Right lobe of liver (tissue), 6 donors: Measurements from ENCODE around the gene RBFOX1. TPM values are rescaled to one million over a fixed set of nuclear protein-coding genes. Genes with fewer than 3 reads are reported as not detected.

Source experiments
- ATAC-seq, 4 donors: fragments of 200-7000 bp; cut with Tn5 transposase; one replicate each; pipeline ENCODE4 v1.9.1; 2020; ENCODE audit warnings: mild to moderate bottlenecking in 4 of 4, moderate library complexity in 4 of 4
- DNase-seq, 3 donors: peaks; one replicate each; pipeline ENCODE4 v3.0.0-alpha.2; 2020
- H3K27ac ChIP-seq, 3 donors: fragments of 200-600 bp; one replicate each; pipeline ENCODE4 v1.8.0; 2022
- H3K27me3 ChIP-seq, 2 donors: fragments of 200-600 bp; one replicate each; pipeline ENCODE4 v1.8.0; 2022
- H3K36me3 ChIP-seq, 4 donors: fragments of 200-600 bp; sonication (generic) in 1 of 4; one replicate each; pipeline versions ENCODE4 v1.5.1 to v1.8.0; 2017 to 2022; ENCODE audit warnings: control low read depth in 1 of 4
- H3K4me1 ChIP-seq, 4 donors: fragments of 200-600 bp; sonication (generic) in 1 of 4; one replicate each; pipeline versions ENCODE4 v1.5.1 to v1.8.0; 2017 to 2022; ENCODE audit warnings: control low read depth in 1 of 4
- H3K4me3 ChIP-seq, 3 donors: fragments of 200-600 bp; one replicate each; pipeline ENCODE4 v1.8.0; 2022
- H3K9me3 ChIP-seq, 4 donors: fragments of 200-600 bp; sonication (generic) in 1 of 4; one replicate each; pipeline versions ENCODE4 v1.5.1 to v1.8.0; 2017 to 2022; ENCODE audit warnings: control low read depth in 1 of 4
- CTCF ChIP-seq, 4 donors: fragments of 200-600 bp in 3 of 4; fragments of 450-650 bp in 1 of 4; IDR thresholded peaks; one replicate each; pipeline versions ENCODE4 v1.5.1 to v1.8.0; 2016 to 2022; ENCODE audit warnings: antibody characterized with exemption in 4 of 4, mild to moderate bottlenecking in 2 of 4
- POLR2A ChIP-seq: fragments of 450-650 bp; IDR thresholded peaks from one replicate; pipeline ENCODE4 v1.6.1; 2017; ENCODE audit warnings: antibody characterized with exemption, mild to moderate bottlenecking
- WGBS: methylation state at CpG from one replicate; pipeline ENCODE4 v1.1.6; 2018; ENCODE audit warnings: low coverage, low lambda C conversion rate; ENCODE audit not compliant: insufficient coverage; ENCODE audit errors: missing lambda C conversion rate; 5-methylcytosine and 5-hydroxymethylcytosine counted together
- intact Hi-C, 2 donors: fragments of 100-400 bp; cut with DNase I; formaldehyde crosslinking; loops; one replicate each; pipeline versions ENCODE4 v1.11.2 to v1.14.1; 2022
- total RNA-seq, 6 experiments: library from RNA; depleted of rRNA in 2 of 6; stranded (reverse); fragments of >200 nt in 2 of 6; fragmentation: NEBNext Ultra II Directional in 3 of 6; extraction: Animal tissue kit (Norgen Biotek cat#: 25700) in 3 of 6; gene quantifications; one replicate each; pipeline versions ENCODE4 v1.1.0 to v1.2.4, GENCODE V29; 2016 to 2023
- donor health status: DM: no; HTN: yes; CAD: no.
- donor health status: DM: no; HTN: no; CAD: no.
- donor health status: DM: no; HTN: no; CAD: no.
- donor health status: DM: no; HTN: yes; CAD: no.
- donor health status: DM: no; HTN: yes; CAD: no.

Gene RBFOX1
- total RNA-seq, 6 experiments from 2014 or later, result 0.19 TPM; not detected in 5

GRCh38 chr16:7566360-7566759 lies 233.7 kb downstream of the RBFOX1 start:
- no peaks in the 10 kb centered on the region for H3K36me3 ChIP-seq
- DNase-seq, result no peak
- no peak for ATAC-seq

GRCh38 chr16:7571366-7571765 lies 238.7 kb downstream of the RBFOX1 start:
- 58% methylated on average over 5 of the region's 10 CpGs for WGBS
- Histone ChIP-seq H3K36me3 (no peaks in the 10 kb centered on the region), H3K27me3 (no peaks in the 10 kb centered on the region), H3K4me1 (no peaks in the 10 kb centered on the region), H3K4me3 (no peak overlapping the region), H3K9me3 (no peaks in the 10 kb centered on the region), H3K27ac (no peak overlapping the region)
- DNase-seq, result no peak
- intact Hi-C loops, result no loop called here
- TF ChIP-seq CTCF (IDR thresholded peaks at IDR 0.05) (no peak), POLR2A (no peak)
- no peak for ATAC-seq

More at GRCh38 chr16:7566360-7566759, 233.7 kb downstream of the RBFOX1 start:
- intact Hi-C loops, result no loop called here
- Histone ChIP-seq H3K27ac (no peak overlapping the region), H3K4me1 (no peaks in the 10 kb centered on the region), H3K4me3 (no peak overlapping the region), H3K9me3 (no peaks in the 10 kb centered on the region), H3K27me3 (no peaks in the 10 kb centered on the region)
- WGBS, result 66% methylated on average over 8 of the region's 9 CpGs
- TF ChIP-seq POLR2A, result no peak
- TF ChIP-seq CTCF (IDR thresholded peaks at IDR 0.05), result no peak

GRCh38 chr16:7577588-7577987 lies 244.9 kb downstream of the RBFOX1 start:
- ATAC-seq (no peak), DNase-seq (no peak)
- Histone ChIP-seq H3K4me1 (no peaks in the 10 kb centered on the region), H3K4me3 (no peak overlapping the region), H3K36me3 (no peaks in the 10 kb centered on the region), H3K27ac (no peak overlapping the region), H3K27me3 (no peaks in the 10 kb centered on the region), H3K9me3 (no peaks in the 10 kb centered on the region)
- WGBS, result 14% methylated on average over 2 of the region's 2 CpGs
- TF ChIP-seq POLR2A, result no peak
- no peak for TF ChIP-seq CTCF (IDR thresholded peaks at IDR 0.05)
- intact Hi-C loops, result no loop called here

GRCh38 chr16:7579454-7579853 lies 246.8 kb downstream of the RBFOX1 start:
- Histone ChIP-seq H3K27ac (no peak overlapping the region), H3K9me3 (no peaks in the 10 kb centered on the region), H3K4me3 (no peak overlapping the region), H3K27me3 (no peaks in the 10 kb centered on the region), H3K36me3 (no peaks in the 10 kb centered on the region), H3K4me1 (no peaks in the 10 kb centered on the region)
- no peak for ATAC-seq
- TF ChIP-seq CTCF (IDR thresholded peaks at IDR 0.05) (no peak), POLR2A (no peak)
- WGBS, result 63% methylated on average over 8 of the region's 8 CpGs
- intact Hi-C loops, result no loop called here
- DNase-seq, result no peak

GRCh38 chr16:7581175-7581574 lies 248.5 kb downstream of the RBFOX1 start:
- no peak overlapping the region for H3K4me3 ChIP-seq
- ATAC-seq (no peak), DNase-seq (no peak)
- no peak overlapping the region for H3K27ac ChIP-seq
- H3K4me1 ChIP-seq, result no peaks in the 10 kb centered on the region
- H3K36me3 ChIP-seq, result no peaks in the 10 kb centered on the region
- 63% methylated on average over 6 of the region's 6 CpGs for WGBS
- H3K9me3 ChIP-seq, result no peaks in the 10 kb centered on the region
- H3K27me3 ChIP-seq, result no peaks in the 10 kb centered on the region
- TF ChIP-seq POLR2A (no peak), CTCF (IDR thresholded peaks at IDR 0.05) (no peak)
- intact Hi-C loops, result no loop called here
